ENCODE results near the gene ADGRD2. TPM values are rescaled to one million over a fixed set of nuclear protein-coding genes. Genes with fewer than 3 reads are reported as not detected.

ADGRD2 gene
- total RNA-seq, 1 donor from 2014 or later = not detected

DNA sequence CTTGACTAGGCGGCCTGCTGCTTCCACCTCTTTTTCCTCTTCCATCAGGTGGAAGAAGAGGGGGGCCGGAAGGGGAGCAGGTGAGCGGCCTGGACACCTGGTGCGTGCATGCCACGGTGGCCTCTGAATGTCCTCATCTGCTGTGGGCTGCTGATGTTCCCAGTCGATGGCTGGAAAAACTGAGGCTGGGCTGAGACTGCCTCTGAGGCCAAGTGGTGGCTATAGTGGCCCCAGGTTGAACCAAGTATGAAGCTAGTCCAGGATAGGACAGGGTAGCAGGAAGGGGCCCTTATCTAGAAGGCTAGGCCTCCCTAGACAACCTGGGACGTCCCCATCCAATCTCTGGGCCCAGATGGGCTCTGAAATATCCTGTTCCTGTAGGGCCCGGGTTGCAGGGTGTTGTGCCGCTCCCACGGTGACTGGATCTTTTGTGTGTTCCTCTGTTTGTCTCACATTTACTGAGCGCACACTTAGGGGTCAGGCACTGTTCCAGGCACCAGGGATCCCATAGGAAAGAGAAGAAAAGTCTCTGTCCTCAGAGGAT lies 57.7 kb downstream of the ADGRD2 start:
- Mint-ChIP-seq H3K4me1 (ENCODE audit: low read depth, unreplicated experiment) (peaks cover 4% of the 10 kb centered on the region), H3K9me3 (ENCODE audit: unreplicated experiment) (peaks cover 4% of the 10 kb centered on the region), H3K27ac (ENCODE audit: unreplicated experiment) (no peak overlapping the region), H3K4me3 (ENCODE audit: unreplicated experiment) (no peak overlapping the region), H3K27me3 (ENCODE audit: unreplicated experiment) (peaks cover 12% of the 10 kb centered on the region), H3K36me3 (ENCODE audit: unreplicated experiment) (no peaks in the 10 kb centered on the region)
- TF ChIP-seq, protein P1, sequence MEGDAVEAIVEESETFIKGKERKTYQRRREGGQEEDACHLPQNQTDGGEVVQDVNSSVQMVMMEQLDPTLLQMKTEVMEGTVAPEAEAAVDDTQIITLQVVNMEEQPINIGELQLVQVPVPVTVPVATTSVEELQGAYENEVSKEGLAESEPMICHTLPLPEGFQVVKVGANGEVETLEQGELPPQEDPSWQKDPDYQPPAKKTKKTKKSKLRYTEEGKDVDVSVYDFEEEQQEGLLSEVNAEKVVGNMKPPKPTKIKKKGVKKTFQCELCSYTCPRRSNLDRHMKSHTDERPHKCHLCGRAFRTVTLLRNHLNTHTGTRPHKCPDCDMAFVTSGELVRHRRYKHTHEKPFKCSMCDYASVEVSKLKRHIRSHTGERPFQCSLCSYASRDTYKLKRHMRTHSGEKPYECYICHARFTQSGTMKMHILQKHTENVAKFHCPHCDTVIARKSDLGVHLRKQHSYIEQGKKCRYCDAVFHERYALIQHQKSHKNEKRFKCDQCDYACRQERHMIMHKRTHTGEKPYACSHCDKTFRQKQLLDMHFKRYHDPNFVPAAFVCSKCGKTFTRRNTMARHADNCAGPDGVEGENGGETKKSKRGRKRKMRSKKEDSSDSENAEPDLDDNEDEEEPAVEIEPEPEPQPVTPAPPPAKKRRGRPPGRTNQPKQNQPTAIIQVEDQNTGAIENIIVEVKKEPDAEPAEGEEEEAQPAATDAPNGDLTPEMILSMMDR (IDR thresholded peaks at IDR 0.05; ENCODE audit: partially characterized antibody, unreplicated experiment) = no peak
- no peak for DNase-seq

DNA sequence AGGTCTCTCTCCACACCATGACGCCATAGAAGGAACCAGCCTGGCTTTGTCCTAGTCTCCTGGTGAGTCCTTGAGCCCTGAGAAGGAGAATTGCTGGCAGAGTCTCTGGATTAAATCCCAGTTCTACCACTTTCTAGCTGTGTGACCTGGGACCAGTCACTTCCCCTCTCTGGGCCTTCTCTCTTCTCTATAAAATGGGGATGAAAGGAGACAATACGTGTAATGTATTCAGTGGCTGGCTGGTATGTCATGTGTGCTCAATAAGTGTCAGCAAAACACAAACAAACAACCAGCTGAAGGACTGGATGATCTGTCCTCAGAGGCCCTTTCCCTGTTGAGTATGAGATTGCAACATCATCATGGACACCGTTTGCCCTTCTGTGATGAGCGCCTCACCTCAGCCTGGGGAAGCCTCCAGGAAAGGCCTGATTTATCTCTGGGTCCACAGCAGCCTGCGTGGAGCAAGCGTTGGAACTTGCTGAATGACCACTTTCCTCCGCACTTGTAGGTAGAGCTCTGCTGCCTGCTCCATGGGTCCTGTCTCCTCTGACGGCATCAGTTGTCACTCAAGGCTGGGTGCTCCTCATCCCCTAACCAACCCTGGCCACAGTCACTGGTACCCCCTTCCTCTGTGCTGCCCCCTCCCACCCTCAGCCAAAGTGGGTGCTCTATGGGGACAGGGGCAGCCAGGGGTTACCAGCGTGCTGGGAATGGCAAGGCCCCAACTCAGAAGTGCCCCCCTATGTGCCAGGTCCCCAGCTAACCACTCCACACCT lies 60.6 kb downstream of the ADGRD2 start:
- Mint-ChIP-seq H3K4me3 (ENCODE audit: unreplicated experiment) (no peak overlapping the region), H3K27me3 (ENCODE audit: unreplicated experiment) (peaks cover 4% of the 10 kb centered on the region), H3K4me1 (ENCODE audit: low read depth, unreplicated experiment) (peaks cover 4% of the 10 kb centered on the region), H3K27ac (ENCODE audit: unreplicated experiment) (no peak overlapping the region), H3K9me3 (ENCODE audit: unreplicated experiment) (peaks cover 1% of the 10 kb centered on the region), H3K36me3 (ENCODE audit: unreplicated experiment) (peaks cover 4% of the 10 kb centered on the region)
- TF ChIP-seq, protein P1 (IDR thresholded peaks at IDR 0.05; ENCODE audit: partially characterized antibody, unreplicated experiment) = no peak
- no peak for DNase-seq

DNA sequence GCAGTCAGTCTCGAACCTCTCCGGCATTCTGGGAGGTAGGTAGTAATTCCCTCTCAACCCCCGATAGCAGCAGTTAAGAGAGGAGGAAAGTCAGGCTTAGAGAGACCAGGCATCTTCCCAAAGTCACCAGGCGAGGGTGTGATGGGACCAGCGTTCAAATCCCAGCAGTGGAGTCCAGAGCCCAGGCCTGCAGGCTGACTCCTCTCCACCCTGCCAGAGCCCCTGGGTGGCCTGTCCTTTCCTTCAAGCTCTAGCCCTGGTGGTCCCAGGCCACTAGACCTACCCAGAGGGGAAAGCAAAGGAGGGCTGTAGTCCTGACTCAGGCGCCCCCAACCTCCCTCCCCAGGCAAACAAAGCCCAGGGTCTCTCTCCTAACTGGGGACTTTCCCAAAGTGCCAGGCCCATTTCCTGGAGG lies 61.2 kb downstream of the ADGRD2 start:
- DNase-seq = no peak
- H3K4me3 Mint-ChIP-seq (ENCODE audit: unreplicated experiment) = no peak overlapping the region
- no peak overlapping the region for H3K27ac Mint-ChIP-seq (ENCODE audit: unreplicated experiment)

DNA sequence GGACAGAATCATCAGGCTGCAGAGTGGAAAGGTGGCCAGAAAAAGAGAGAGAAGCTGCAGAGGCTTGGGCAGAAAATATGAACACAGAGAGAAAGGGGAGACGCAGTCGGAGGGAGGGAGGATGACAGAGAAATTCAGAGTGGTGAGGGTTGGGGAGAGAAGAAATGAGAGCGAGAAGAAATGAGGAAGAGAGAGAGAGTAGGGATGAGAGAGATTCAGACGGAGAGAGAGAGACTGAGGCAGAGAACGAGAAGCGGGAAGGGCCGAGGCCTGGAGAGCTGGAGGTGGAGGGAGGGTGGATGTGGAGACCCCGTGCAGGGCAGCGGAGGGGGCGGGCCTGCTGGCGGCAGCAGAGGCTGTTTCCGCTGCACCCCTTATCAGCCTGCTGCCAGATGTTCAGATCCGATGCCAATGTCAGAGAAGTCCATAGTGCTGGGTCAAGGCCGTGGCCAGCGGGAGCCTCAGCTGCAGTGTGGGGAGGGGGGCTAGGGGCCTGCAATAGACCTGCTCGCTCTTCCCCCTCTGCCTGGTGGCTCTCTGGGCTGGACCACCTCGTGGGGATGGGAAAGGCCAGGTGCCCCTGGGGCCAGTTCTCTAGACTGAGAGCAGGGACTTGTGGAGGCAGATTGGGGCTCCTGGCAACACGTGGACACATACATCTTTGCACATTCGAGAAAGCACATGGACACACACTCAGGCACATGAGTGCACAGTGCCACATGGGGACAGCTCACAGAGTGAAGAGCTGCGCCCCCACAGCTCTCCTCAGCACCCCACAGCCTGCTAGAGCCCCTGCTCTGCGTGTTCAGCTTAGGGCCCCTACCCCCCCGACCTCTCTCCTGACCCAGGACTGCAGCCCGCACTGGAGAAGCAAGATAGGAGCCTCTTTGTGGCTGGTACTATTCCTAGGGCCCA lies 61.9 kb downstream of the ADGRD2 start:
- H3K4me1 Mint-ChIP-seq (ENCODE audit: low read depth, unreplicated experiment) = peaks cover 4% of the 10 kb centered on the region
- no peak for DNase-seq
- peaks cover 4% of the 10 kb centered on the region for H3K27me3 Mint-ChIP-seq (ENCODE audit: unreplicated experiment)
- peaks cover 4% of the 10 kb centered on the region for H3K36me3 Mint-ChIP-seq (ENCODE audit: unreplicated experiment)
- H3K9me3 Mint-ChIP-seq (ENCODE audit: unreplicated experiment) = peaks cover 1% of the 10 kb centered on the region
- TF ChIP-seq, protein P1 (IDR thresholded peaks at IDR 0.05; ENCODE audit: partially characterized antibody, unreplicated experiment) = no peak
- H3K4me3 Mint-ChIP-seq (ENCODE audit: unreplicated experiment) = no peak overlapping the region
- no peak overlapping the region for H3K27ac Mint-ChIP-seq (ENCODE audit: unreplicated experiment)

More for the DNA sequence above, 61.2 kb downstream of the ADGRD2 start:
- H3K27me3 Mint-ChIP-seq (ENCODE audit: unreplicated experiment) = peaks cover 4% of the 10 kb centered on the region
- H3K9me3 Mint-ChIP-seq (ENCODE audit: unreplicated experiment) = peaks cover 1% of the 10 kb centered on the region
- TF ChIP-seq, protein P1 (IDR thresholded peaks at IDR 0.05; ENCODE audit: partially characterized antibody, unreplicated experiment) = no peak
- H3K36me3 Mint-ChIP-seq (ENCODE audit: unreplicated experiment) = peaks cover 4% of the 10 kb centered on the region
- H3K4me1 Mint-ChIP-seq (ENCODE audit: low read depth, unreplicated experiment) = peaks cover 4% of the 10 kb centered on the region

Measured in glutamatergic neuron (in vitro differentiated cells).